ENCODE data around the gene IGF2R. TPM values are rescaled to one million over a fixed set of nuclear protein-coding genes. Genes with fewer than 3 reads are reported as not detected.

Gene IGF2R
- total and polyA plus RNA-seq, 2 donors (not counting 1 experiment from before 2014, with no cell fraction given): 9.5 to 53.3 TPM

DNA sequence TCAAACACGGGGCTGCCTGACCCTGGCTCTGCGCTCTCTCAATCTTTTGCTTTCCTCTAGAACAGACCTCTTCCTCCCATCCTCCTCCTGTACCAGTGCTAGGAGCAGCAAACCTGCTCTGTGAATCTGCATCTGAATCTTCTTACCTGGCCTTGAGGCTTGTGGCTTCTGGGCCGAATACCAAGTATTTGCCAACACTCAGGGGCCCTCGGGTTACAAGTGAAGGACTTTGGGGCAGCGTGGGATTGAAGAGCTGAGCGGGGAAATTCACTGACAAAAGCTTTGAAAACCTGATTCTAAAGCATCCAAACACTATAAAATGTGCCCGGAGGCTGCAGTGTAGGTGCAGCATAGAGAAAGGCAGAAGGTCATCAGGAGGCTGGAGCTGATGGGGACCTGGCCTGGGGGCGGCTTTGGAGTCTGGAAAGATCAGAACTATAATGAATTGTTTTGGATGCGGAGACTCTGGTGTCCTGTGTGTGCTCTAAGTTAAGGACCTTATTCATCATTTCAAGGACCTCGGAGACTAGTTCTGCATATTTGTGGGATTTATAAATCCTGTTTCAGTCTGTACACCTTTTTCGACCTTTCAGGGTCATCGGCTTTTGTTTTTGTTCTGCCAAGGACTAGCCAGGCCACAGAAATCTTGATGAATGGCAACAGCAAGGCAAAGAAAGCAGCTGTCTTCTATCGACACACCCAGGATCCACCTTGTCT, 16.4 kb upstream of the IGF2R start:
- no peaks in the 10 kb centered on the region for H3K4me1 ChIP-seq (ENCODE audit: control insufficient read depth in 2 of 2, insufficient read depth in 2 of 2, low read length in 2 of 2)
- Mint-ChIP-seq H3K9me3 (ENCODE audit: insufficient read depth) (no peaks in the 10 kb centered on the region), H3K27ac (no peak overlapping the region), H3K4me3 (no peak overlapping the region), H3K27me3 (peaks cover 18% of the 10 kb centered on the region), H3K4me1 (no peaks in the 10 kb centered on the region)
- no peaks in the 10 kb centered on the region for H3K79me2 ChIP-seq (ENCODE audit: control insufficient read depth, insufficient read depth, low read length)
- no peak overlapping the region for H3K4me2 ChIP-seq (replicated peaks; ENCODE audit: low read depth, low read length, poor library complexity, severe bottlenecking)
- no peak overlapping the region for H3K27ac ChIP-seq (ENCODE audit: low read length in 2 of 2)
- no peaks in the 10 kb centered on the region for H3K9me3 ChIP-seq (ENCODE audit: control extremely low read depth in 1 of 3, control insufficient read depth in 2 of 3, insufficient read depth in 1 of 3, low read length in 2 of 3)
- no peaks in the 10 kb centered on the region for H3K36me3 ChIP-seq (replicated peaks in 1 of 2; ENCODE audit: control extremely low read depth in 1 of 2, control insufficient read depth in 1 of 2, extremely low read depth in 1 of 2, insufficient read depth in 2 of 2, low read length in 1 of 2)
- DNase-seq: no peak
- intact Hi-C loops (cut with micrococcal nuclease): no loop called here
- ChIA-PET CTCF (no interaction called here), POLR2A (no interaction called here)
- 78% methylated on average over 11 of the region's 13 CpGs for WGBS (ENCODE audit: insufficient coverage)
- H4K20me1 ChIP-seq (ENCODE audit: control insufficient read depth, insufficient read depth, low read length, poor library complexity, severe bottlenecking): no peaks in the 10 kb centered on the region
- no peak for ATAC-seq (ENCODE audit: low read depth)
- H2AFZ ChIP-seq (ENCODE audit: insufficient read depth, low read depth, low read length, poor library complexity, severe bottlenecking): no peak overlapping the region
- H3K9ac ChIP-seq (ENCODE audit: low read length): no peak overlapping the region
- peaks cover 0 to 16% (median 2%) of the 10 kb centered on the region in 4 experiments for H3K27me3 ChIP-seq (replicated peaks in 1 of 4; ENCODE audit: control extremely low read depth in 1 of 4, control insufficient read depth in 3 of 4, insufficient read depth in 4 of 4, low read length in 3 of 4)
- no peak overlapping the region for H3K4me3 ChIP-seq (ENCODE audit: control extremely low read depth in 1 of 5, extremely low read depth in 1 of 5, insufficient read depth in 1 of 5, low read depth in 2 of 5, low read length in 4 of 5)
- no peak for TF ChIP-seq EZH2 (IDR thresholded peaks at IDR 0.05; ENCODE audit: borderline replicate concordance, insufficient read depth, low read depth, low read length, poor library complexity, severe bottlenecking)
- TF ChIP-seq, protein P1, sequence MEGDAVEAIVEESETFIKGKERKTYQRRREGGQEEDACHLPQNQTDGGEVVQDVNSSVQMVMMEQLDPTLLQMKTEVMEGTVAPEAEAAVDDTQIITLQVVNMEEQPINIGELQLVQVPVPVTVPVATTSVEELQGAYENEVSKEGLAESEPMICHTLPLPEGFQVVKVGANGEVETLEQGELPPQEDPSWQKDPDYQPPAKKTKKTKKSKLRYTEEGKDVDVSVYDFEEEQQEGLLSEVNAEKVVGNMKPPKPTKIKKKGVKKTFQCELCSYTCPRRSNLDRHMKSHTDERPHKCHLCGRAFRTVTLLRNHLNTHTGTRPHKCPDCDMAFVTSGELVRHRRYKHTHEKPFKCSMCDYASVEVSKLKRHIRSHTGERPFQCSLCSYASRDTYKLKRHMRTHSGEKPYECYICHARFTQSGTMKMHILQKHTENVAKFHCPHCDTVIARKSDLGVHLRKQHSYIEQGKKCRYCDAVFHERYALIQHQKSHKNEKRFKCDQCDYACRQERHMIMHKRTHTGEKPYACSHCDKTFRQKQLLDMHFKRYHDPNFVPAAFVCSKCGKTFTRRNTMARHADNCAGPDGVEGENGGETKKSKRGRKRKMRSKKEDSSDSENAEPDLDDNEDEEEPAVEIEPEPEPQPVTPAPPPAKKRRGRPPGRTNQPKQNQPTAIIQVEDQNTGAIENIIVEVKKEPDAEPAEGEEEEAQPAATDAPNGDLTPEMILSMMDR (IDR thresholded peaks at IDR 0.05): no peak

DNA sequence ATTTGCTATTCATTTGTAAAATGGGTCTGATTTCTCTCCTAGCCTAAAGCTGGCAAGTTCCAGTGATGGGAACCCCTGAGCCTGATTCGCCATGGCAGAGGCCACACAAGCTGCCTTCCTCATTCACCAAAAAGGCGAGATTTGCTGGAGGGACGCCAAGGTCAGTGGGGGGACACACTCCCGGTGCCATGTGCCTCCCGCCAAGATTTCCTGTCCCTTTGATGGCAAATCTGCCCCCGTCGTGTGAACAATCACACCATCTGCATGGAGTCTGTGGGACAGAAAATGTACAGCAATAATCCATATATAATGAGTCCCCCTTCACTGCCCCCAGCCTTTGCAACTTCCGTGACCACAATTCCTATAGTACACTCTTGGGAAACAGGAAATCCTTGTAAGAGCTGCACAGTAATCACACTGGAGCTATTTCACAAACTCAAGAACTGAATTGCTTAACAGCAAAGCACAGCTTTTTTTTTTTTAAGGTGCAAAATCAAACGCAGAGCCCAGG, 15.7 kb upstream of the IGF2R start:
- CTCF ChIA-PET: no interaction called here
- ATAC-seq (ENCODE audit: low read depth): no peak
- no peak overlapping the region for H3K4me3 Mint-ChIP-seq
- Histone ChIP-seq H3K4me1 (ENCODE audit: control insufficient read depth in 2 of 2, insufficient read depth in 2 of 2, low read length in 2 of 2) (no peaks in the 10 kb centered on the region), H3K4me3 (ENCODE audit: control extremely low read depth in 1 of 5, extremely low read depth in 1 of 5, insufficient read depth in 1 of 5, low read depth in 2 of 5, low read length in 4 of 5) (no peak overlapping the region), H4K20me1 (ENCODE audit: control insufficient read depth, insufficient read depth, low read length, poor library complexity, severe bottlenecking) (no peaks in the 10 kb centered on the region), H3K36me3 (replicated peaks in 1 of 2; ENCODE audit: control extremely low read depth in 1 of 2, control insufficient read depth in 1 of 2, extremely low read depth in 1 of 2, insufficient read depth in 2 of 2, low read length in 1 of 2) (no peaks in the 10 kb centered on the region), H3K9ac (ENCODE audit: low read length) (no peak overlapping the region), H3K27ac (ENCODE audit: low read length in 2 of 2) (no peak overlapping the region), H3K4me2 (replicated peaks; ENCODE audit: low read depth, low read length, poor library complexity, severe bottlenecking) (no peak overlapping the region), H3K9me3 (ENCODE audit: control extremely low read depth in 1 of 3, control insufficient read depth in 2 of 3, insufficient read depth in 1 of 3, low read length in 2 of 3) (no peaks in the 10 kb centered on the region), H3K79me2 (ENCODE audit: control insufficient read depth, insufficient read depth, low read length) (no peaks in the 10 kb centered on the region), H3K27me3 (replicated peaks in 1 of 4; ENCODE audit: control extremely low read depth in 1 of 4, control insufficient read depth in 3 of 4, insufficient read depth in 4 of 4, low read length in 3 of 4) (peaks cover 0 to 16% (median 2%) of the 10 kb centered on the region in 4 experiments), H2AFZ (ENCODE audit: insufficient read depth, low read depth, low read length, poor library complexity, severe bottlenecking) (no peak overlapping the region)
- no peaks in the 10 kb centered on the region for H3K9me3 Mint-ChIP-seq (ENCODE audit: insufficient read depth)
- WGBS (ENCODE audit: insufficient coverage): 31% methylated on average over 7 of the region's 9 CpGs
- H3K27me3 Mint-ChIP-seq: peaks cover 18% of the 10 kb centered on the region
- DNase-seq: no peak
- POLR2A ChIA-PET: no interaction called here
- no peak overlapping the region for H3K27ac Mint-ChIP-seq
- no peaks in the 10 kb centered on the region for H3K4me1 Mint-ChIP-seq
- TF ChIP-seq, protein P1 (IDR thresholded peaks at IDR 0.05): no peak
- no peak for TF ChIP-seq EZH2 (IDR thresholded peaks at IDR 0.05; ENCODE audit: borderline replicate concordance, insufficient read depth, low read depth, low read length, poor library complexity, severe bottlenecking)
- intact Hi-C loops (cut with micrococcal nuclease): no loop called here
